ENCODE results near the gene CRYBB1. TPM values are rescaled to one million over a fixed set of nuclear protein-coding genes. Genes with fewer than 3 reads are reported as not detected.

Gene CRYBB1
- total RNA-seq, 2 donors from 2014 or later = not detected

DNA sequence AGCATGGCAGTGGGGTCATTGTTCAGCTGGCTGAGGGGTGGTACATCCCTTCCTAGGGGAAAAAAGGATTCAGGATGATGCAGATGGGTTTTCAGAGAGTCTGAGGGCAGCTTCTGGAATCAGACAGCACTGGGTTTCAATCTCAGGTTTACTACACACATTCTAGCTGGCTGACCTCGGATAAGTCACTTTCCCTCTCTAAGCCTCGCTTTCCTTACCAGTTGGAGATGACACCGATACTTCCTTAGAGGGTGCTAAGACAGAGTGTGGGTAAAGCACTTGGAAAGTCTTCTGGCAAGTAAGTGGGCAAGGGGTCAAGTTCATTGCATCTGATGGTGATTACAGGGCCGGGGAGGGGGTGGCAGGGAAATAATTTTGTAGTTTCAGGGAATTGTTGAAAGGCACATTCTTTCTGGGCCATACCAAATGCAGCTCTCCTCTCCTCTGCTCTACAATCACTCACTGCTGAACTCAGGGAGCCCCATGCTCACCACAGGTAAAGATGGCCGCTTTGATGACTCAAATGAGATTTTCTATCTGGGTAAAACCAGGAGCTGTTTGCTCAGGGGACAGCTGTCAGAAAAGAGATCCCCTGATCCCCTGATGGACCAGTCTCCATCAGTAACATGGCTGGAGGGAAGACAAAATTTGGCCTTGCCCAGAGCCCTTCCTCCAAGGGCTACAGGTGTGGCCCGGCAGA lies 33.0 kb upstream of the CRYBB1 start:
- no peak overlapping the region for H3K27ac Mint-ChIP-seq
- DNase-seq = peak; percentile 48 to 50

DNA sequence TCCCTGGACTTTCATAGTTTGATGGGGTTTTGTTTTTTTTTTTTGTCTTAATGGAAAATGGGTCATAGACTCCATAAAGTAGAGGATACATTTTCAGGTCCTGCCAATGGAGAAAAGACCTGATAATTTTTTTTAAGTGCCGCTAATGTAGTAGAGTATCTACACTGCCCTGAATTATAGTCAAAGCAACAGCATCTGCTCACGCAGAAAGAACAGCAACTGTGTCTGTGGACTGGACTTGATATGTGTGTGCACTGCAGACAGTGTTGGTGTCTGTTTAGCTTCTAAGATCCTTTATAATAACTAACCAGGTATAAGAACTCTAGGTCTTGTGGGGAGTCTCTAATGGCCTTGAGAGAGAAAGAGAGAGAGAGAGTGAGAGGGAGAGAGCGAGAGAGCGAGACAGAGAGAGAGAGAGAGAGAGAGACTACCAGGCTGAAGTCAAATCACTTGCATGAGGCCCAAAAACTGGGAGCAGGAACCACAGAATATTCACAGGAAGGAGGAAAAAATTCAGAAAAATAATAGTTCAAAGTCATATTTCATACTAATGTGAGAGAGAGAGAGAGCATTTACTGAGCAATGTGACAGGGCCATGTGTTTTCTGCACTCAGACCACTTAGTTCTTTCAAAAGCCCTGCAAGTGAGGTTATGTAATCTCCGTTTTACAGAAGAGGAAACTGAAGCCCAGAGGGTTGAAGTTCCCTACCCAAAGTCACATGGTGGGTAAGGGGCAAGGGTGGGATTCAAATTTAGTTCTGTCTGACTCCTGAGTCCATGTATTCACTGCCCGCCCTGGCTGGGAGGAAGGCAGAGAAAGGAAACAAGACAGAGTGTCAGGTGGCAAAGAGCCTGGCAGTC lies 30.9 kb upstream of the CRYBB1 start:
- H3K27me3 Mint-ChIP-seq (ENCODE audit: low read depth) = peaks cover 8% of the 10 kb centered on the region
- peaks cover 68% of the 10 kb centered on the region for H3K4me1 Mint-ChIP-seq (ENCODE audit: low read depth)
- peak overlapping the region; percentile 31 to 73 for H3K4me3 Mint-ChIP-seq
- DNase-seq (no peak), ATAC-seq (replicated peaks in 1 of 2) (no peak)
- no peaks in the 10 kb centered on the region for H3K36me3 Mint-ChIP-seq (ENCODE audit: insufficient read depth in 2 of 2)
- peak overlapping the region; percentile 21 for H3K27ac Mint-ChIP-seq
- no peaks in the 10 kb centered on the region for H3K9me3 Mint-ChIP-seq

More for the DNA sequence above, 33.0 kb upstream of the CRYBB1 start:
- peak overlapping the region; percentile 41 to 45 for H3K4me3 Mint-ChIP-seq
- H3K4me1 Mint-ChIP-seq (ENCODE audit: low read depth) = peaks cover 57% of the 10 kb centered on the region
- peak; percentile 85 to 87 for ATAC-seq (replicated peaks in 1 of 2)
- no peaks in the 10 kb centered on the region for H3K9me3 Mint-ChIP-seq
- H3K36me3 Mint-ChIP-seq (ENCODE audit: insufficient read depth in 2 of 2) = no peaks in the 10 kb centered on the region
- peaks cover 8% of the 10 kb centered on the region for H3K27me3 Mint-ChIP-seq (ENCODE audit: low read depth)

DNA sequence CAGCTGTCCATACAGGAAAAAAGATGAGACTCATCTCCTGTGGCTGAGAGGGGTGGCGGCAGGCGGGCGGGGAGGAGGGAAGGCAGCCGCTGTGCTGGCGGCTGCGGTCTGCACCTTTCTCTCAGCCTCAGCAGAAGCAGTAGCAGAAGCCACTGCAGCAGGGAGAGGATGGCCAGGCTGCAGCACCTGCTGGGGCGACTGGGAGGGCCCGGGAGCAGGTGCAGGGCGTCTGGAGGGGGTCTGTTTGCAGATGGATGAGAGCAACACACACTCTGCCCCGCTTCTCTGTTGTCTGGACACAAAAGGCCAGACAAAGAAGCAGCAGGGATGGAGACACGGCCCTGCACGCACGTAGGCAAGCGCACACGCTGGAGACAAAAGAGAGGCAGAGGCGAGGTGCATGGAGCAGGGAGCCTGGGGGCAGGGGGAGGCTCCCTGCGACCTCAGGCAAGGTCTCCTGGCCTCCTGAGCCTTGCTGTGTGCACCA lies 30.2 kb upstream of the CRYBB1 start:
- ATAC-seq (replicated peaks in 1 of 2) (peak; percentile 39 to 45), DNase-seq (peak; percentile 47 to 52)
- no peaks in the 10 kb centered on the region for H3K36me3 Mint-ChIP-seq (ENCODE audit: insufficient read depth in 2 of 2)
- peaks cover 75% of the 10 kb centered on the region for H3K4me1 Mint-ChIP-seq (ENCODE audit: low read depth)
- peak overlapping the region; percentile 13 for H3K27ac Mint-ChIP-seq
- peaks cover 8% of the 10 kb centered on the region for H3K27me3 Mint-ChIP-seq (ENCODE audit: low read depth)
- H3K4me3 Mint-ChIP-seq = peak overlapping the region; percentile 31 to 73
- no peaks in the 10 kb centered on the region for H3K9me3 Mint-ChIP-seq

DNA sequence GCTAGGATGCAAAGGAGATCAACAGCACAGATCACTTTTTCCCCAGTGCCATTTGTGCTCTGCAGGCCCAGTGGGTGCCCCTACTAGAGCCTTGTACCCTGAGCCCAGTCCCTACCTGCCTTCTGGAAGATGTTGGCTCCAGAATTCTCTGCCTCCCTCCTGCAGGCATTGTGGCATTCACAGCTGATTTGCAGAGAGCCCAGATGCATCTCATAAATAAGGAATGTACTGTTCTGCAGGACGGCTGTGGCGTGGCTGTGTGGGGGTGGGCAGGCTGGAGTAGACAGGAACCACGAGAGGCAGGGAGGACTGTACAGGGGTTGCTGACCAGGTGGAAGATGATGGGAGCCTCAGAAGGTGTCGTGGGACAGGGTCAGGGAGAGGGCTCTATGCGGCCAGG lies 28.3 kb upstream of the CRYBB1 start:
- Mint-ChIP-seq H3K27ac (no peak overlapping the region), H3K4me3 (no peak overlapping the region)

DNA sequence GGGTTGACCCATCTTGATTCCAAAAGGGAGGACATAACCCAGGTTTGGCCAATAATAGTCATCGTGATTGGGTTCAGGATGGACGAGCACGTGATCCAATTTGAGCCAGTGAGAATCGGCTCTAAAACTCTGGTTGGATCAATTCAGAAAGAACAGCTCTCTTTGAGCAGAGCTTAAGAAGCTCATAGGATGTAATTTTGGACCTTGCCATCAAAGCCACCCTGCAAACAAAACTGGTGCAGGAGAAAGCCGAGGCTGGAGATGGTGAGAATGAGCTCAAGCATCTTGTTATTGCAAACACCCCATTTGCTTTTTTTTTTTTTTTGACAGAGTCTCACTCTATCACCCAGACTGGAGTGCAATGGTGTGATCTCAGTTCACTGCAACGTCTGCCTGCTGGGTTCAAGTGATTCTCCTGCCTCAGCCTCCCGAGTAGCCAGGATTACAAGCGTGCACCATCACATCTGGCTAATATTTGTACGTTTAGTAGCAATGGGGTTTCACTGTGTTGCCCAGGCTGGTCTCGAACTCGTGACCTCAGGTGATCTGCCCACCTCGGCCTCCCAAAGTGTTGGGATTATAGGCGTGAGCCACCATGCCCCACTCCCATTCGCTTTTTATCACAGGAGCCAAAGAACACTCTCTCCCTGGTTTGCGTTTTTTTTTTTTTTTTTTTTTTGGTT lies 25.7 kb upstream of the CRYBB1 start:
- peak overlapping the region; percentile 99 for H3K27ac Mint-ChIP-seq
- H3K27me3 Mint-ChIP-seq (ENCODE audit: low read depth) = peaks cover 8% of the 10 kb centered on the region
- H3K9me3 Mint-ChIP-seq = no peaks in the 10 kb centered on the region
- no peaks in the 10 kb centered on the region for H3K36me3 Mint-ChIP-seq (ENCODE audit: insufficient read depth in 2 of 2)
- DNase-seq (no peak), ATAC-seq (replicated peaks in 1 of 2) (no peak)
- H3K4me3 Mint-ChIP-seq = peak overlapping the region; percentile 75 to 91
- peaks cover 76% of the 10 kb centered on the region for H3K4me1 Mint-ChIP-seq (ENCODE audit: low read depth)

More for the DNA sequence above, 28.3 kb upstream of the CRYBB1 start:
- DNase-seq (no peak), ATAC-seq (replicated peaks in 1 of 2) (no peak)
- Mint-ChIP-seq H3K9me3 (no peaks in the 10 kb centered on the region), H3K4me1 (ENCODE audit: low read depth) (peaks cover 81% of the 10 kb centered on the region), H3K36me3 (ENCODE audit: insufficient read depth in 2 of 2) (no peaks in the 10 kb centered on the region), H3K27me3 (ENCODE audit: low read depth) (peaks cover 8% of the 10 kb centered on the region)

DNA sequence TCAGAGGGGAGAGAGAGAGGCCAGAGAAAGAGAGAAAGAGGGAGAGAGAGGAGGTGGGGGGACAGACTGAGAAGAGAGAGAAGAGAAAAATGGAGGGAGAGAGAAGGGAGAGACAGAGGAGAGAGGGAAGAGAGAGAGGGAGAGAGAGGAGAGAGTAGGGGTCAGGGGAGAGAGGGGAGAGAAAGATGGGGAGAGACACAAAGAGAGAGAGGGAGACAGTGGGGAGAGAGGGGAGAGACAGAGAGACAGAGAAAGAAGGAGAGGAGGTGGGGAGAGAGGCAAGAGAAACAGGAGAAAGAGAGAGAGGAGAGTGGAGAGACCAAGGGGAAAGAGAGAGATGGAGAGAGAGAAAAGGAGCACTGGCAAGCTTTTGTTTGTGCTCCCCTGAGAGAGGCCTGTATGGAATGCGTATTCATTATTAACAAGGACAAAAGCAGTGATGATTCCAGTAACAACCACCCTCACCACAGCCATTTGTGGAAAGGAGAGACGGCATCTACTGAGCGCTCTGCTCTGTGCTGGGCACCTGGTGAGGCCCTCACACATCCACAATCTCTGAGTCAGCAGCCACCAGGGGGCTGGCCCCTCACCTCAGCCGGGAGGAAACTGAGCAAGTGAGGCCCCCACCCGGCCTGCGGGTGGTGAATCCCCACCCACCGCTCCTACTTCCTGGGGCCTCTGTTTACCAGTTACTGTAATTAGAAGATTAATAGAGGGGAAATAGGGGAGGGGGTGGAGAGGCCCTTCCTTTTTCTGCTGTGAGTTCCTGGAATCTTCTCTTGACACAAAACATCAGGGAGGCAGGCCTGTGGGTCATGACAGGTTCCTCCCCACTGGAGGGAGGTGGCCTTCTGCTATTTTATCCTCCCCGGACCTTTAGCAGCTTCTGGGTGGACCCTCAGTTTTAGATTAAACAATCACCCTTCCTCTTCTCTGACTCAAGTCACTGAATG lies 24.9 kb upstream of the CRYBB1 start:
- Mint-ChIP-seq H3K9me3 (no peaks in the 10 kb centered on the region), H3K27me3 (ENCODE audit: low read depth) (peaks cover 8% of the 10 kb centered on the region), H3K4me1 (ENCODE audit: low read depth) (peaks cover 68% of the 10 kb centered on the region), H3K27ac (peak overlapping the region; percentile 99), H3K36me3 (ENCODE audit: insufficient read depth in 2 of 2) (no peaks in the 10 kb centered on the region), H3K4me3 (peak overlapping the region; percentile 75 to 91)
- DNase-seq (peak; percentile 90 to 91), ATAC-seq (replicated peaks in 1 of 2) (peak; percentile 94 to 95)

DNA sequence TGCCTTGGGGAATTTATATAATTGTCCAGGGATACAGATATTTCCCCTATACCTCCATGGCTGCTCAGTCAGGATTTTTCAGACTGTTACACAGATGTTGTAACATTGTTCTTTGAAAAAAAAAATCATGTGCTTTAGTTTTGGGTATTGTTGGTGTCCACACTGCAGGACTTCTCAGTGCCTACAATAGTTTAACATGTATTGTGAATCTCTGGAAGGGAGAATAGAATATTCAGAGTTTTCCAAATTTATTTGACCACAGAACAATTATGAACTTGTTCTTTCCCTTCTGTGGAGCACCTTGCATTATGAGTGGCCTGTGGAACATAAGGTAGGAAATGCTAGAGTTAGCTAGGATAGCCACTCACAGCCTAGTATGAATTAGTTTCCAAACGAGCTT lies 18.5 kb upstream of the CRYBB1 start:
- H3K27me3 Mint-ChIP-seq (ENCODE audit: low read depth) = no peaks in the 10 kb centered on the region
- peaks cover 16% of the 10 kb centered on the region for H3K4me1 Mint-ChIP-seq (ENCODE audit: low read depth)
- H3K36me3 Mint-ChIP-seq (ENCODE audit: insufficient read depth in 2 of 2) = no peaks in the 10 kb centered on the region
- H3K4me3 Mint-ChIP-seq = no peak overlapping the region
- no peaks in the 10 kb centered on the region for H3K9me3 Mint-ChIP-seq
- DNase-seq (no peak), ATAC-seq (replicated peaks in 1 of 2) (no peak)
- H3K27ac Mint-ChIP-seq = no peak overlapping the region

DNA sequence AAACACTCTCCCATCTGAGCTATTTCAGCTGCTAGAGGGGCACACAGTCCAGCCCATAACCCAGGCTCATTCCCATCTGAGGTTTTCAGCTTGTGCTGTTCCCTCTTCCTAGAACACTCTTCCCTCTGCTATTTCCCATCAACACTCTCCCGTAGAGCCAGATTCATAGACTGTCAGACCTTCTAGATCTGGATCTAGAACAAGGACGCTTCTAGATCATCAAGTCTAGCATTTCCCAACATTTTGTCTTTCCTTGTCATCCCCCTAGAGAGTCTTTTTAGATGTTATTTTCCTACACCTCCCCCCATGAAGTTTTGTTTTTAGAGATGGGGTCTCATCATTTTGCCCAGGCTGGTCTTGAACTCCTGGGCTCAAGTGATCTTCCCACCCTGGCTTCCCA lies 17.3 kb upstream of the CRYBB1 start:
- no peak for ATAC-seq (replicated peaks in 1 of 2)
- Mint-ChIP-seq H3K9me3 (no peaks in the 10 kb centered on the region), H3K36me3 (ENCODE audit: insufficient read depth in 2 of 2) (no peaks in the 10 kb centered on the region), H3K4me1 (ENCODE audit: low read depth) (peaks cover 5% of the 10 kb centered on the region), H3K27ac (no peak overlapping the region), H3K27me3 (ENCODE audit: low read depth) (no peaks in the 10 kb centered on the region), H3K4me3 (no peak overlapping the region)
- DNase-seq = no peak

DNA sequence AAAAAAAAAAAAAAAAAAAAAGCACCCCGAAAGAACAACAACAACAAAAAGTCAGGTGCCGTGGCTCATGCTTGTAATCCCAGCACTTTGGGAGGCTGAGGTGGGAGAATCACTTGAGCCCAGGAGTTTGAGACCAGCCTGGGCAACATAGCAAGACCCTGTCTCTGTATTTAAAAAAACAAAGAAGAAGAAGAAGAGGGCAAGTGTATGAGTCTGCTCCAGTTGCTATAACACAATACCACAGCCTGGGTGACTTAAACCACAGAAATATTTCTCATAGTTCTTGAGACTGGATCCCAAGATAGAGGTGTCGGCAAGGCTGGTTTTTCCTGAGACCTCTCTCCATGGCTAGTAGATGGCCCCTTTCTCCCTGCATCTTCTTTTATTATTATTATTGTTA lies 16.4 kb upstream of the CRYBB1 start:
- no peak overlapping the region for H3K4me3 Mint-ChIP-seq
- ATAC-seq (replicated peaks in 1 of 2) = no peak
- no peak for DNase-seq
- H3K27ac Mint-ChIP-seq = no peak overlapping the region
- no peaks in the 10 kb centered on the region for H3K9me3 Mint-ChIP-seq
- H3K36me3 Mint-ChIP-seq (ENCODE audit: insufficient read depth in 2 of 2) = no peaks in the 10 kb centered on the region
- H3K4me1 Mint-ChIP-seq (ENCODE audit: low read depth) = no peaks in the 10 kb centered on the region
- H3K27me3 Mint-ChIP-seq (ENCODE audit: low read depth) = no peaks in the 10 kb centered on the region

DNA sequence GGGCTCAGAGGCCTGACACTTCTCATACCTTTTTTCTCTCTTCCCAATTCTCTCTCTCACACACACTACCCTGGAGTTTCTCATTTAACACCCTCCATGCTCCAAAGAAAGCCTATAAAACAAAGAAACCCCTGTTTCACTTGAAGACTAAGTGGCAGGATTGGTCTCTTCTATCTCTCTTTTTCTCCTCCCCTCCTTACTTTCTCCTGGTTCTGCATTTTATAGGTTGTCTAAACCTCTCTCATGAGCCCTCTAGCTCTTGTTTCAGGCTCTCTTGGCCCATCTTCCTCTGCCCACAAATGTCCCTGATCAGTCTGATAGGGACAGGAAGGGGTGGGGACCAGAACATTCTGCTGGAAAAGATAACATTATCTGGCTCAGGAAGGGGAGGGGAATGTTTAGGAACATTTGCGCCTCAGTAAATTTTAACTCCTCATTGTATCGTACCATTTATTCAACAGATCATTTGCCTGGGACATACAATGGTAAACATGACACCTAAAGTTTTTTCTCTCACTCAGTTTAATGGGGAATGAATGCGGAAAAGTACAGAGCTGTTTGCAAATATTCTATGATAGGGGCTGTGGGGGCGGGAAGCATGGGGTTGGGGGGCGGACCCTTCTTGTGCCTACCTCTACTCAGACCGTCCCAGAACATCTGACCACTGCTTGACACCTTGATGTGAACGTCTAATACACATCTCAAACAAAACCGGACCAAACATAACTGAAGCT lies 14.8 kb upstream of the CRYBB1 start:
- no peaks in the 10 kb centered on the region for H3K9me3 Mint-ChIP-seq
- no peak overlapping the region for H3K27ac Mint-ChIP-seq
- peaks cover 2% of the 10 kb centered on the region for H3K4me1 Mint-ChIP-seq (ENCODE audit: low read depth)
- no peaks in the 10 kb centered on the region for H3K27me3 Mint-ChIP-seq (ENCODE audit: low read depth)
- ATAC-seq (replicated peaks in 1 of 2) (no peak), DNase-seq (no peak)
- H3K4me3 Mint-ChIP-seq = no peak overlapping the region
- no peaks in the 10 kb centered on the region for H3K36me3 Mint-ChIP-seq (ENCODE audit: insufficient read depth in 2 of 2)

DNA sequence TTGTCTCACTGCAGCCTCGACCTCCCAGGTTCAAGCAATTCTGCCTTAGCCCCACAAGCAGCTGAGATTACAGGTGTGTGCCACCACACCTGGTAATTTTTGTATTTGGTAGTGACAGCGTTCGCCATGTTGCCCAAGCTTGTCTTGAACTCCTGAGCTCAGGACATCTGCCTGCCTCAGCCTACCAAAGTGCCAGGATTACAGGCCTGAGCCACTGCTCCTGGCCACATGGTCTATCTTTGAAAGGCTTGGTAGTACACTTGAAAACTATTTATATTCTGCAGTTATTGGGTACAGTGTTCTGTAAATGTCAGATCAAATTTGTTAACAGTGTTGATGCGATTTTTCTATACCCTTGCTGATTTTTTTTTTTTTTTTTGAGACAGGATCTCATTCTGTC lies 13.5 kb upstream of the CRYBB1 start:
- Mint-ChIP-seq H3K36me3 (ENCODE audit: insufficient read depth in 2 of 2) (no peaks in the 10 kb centered on the region), H3K27me3 (ENCODE audit: low read depth) (no peaks in the 10 kb centered on the region), H3K27ac (no peak overlapping the region), H3K4me3 (no peak overlapping the region), H3K4me1 (ENCODE audit: low read depth) (peaks cover 6% of the 10 kb centered on the region), H3K9me3 (no peaks in the 10 kb centered on the region)
- ATAC-seq (replicated peaks in 1 of 2) (no peak), DNase-seq (no peak)

Measured in activated T-cell treated with anti-CD3 and anti-CD28 coated beads, Interleukin-2, amount 50 U/mL, for 72 hours (primary cell).